ENCODE results near the gene TMEM235.
"Not testable (repeated sequence)": the region's sequence is repeated elsewhere in the genome, so short reads cannot be mapped to it uniquely, and the experiment has no call there.

Gene TMEM235

GRCh38 chr17:78238823-78239488, 7.5 kb downstream of the TMEM235 start:
- no peak for DNase-seq

GRCh38 chr17:78239489-78239931, 8.1 kb downstream of the TMEM235 start:
- no peak for DNase-seq

GRCh38 chr17:78240012-78240655, 8.7 kb downstream of the TMEM235 start:
- DNase-seq: no peak

GRCh38 chr17:78240839-78241238, 9.4 kb downstream of the TMEM235 start:
- no peak for DNase-seq

- peak; percentile 1 for DNase-seq
Measured at GRCh38 chr17:78241277-78242023, 10.0 kb downstream of the TMEM235 start.

GRCh38 chr17:78242024-78242742, 10.8 kb downstream of the TMEM235 start:
- peak; percentile 53 for DNase-seq

- no peak for DNase-seq
Measured at GRCh38 chr17:78247304-78247703, 15.9 kb downstream of the TMEM235 start.

GRCh38 chr17:78248051-78248914, 16.9 kb downstream of the TMEM235 start:
- no peak for DNase-seq

GRCh38 chr17:78249074-78249817, 17.8 kb downstream of the TMEM235 start:
- DNase-seq: no peak

- DNase-seq: no peak
Measured at GRCh38 chr17:78249818-78250806, 18.7 kb downstream of the TMEM235 start.

- peak; percentile 72 for DNase-seq
Measured at GRCh38 chr17:78250891-78251772, 19.7 kb downstream of the TMEM235 start.

GRCh38 chr17:78251773-78252103, 20.3 kb downstream of the TMEM235 start:
- no peak for DNase-seq

GRCh38 chr17:78252111-78252634, 20.7 kb downstream of the TMEM235 start:
- no peak for DNase-seq

- DNase-seq: no peak
Measured at GRCh38 chr17:78252701-78253635, 21.5 kb downstream of the TMEM235 start.

GRCh38 chr17:78253636-78253945, 22.2 kb downstream of the TMEM235 start:
- not testable (repeated sequence) for DNase-seq

GRCh38 chr17:78253946-78254672, 22.7 kb downstream of the TMEM235 start:
- peak; percentile 72 for DNase-seq

- DNase-seq: no peak
Measured at GRCh38 chr17:78255029-78255656, 23.7 kb downstream of the TMEM235 start.
